CD4-positive, alpha-beta T cell treated with Interleukin-10 for 1 hour (primary cell): ENCODE data around the gene CCDC127.
A peak's percentile ranks its signal among the peaks of the same experiment; 100 is the strongest.
"Not testable (repeated sequence)": the region's sequence is repeated elsewhere in the genome, so short reads cannot be mapped to it uniquely, and the experiment has no call there.

Experiments used
- DNase-seq: peaks from one replicate; pipeline ENCODE4 v3.0.0-alpha.2; 2020

The CCDC127 gene, protein sequence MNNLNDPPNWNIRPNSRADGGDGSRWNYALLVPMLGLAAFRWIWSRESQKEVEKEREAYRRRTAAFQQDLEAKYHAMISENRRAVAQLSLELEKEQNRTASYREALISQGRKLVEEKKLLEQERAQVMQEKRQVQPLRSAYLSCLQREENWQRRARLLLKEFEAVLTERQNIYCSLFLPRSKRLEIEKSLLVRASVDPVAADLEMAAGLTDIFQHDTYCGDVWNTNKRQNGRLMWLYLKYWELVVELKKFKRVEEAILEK

DNA sequence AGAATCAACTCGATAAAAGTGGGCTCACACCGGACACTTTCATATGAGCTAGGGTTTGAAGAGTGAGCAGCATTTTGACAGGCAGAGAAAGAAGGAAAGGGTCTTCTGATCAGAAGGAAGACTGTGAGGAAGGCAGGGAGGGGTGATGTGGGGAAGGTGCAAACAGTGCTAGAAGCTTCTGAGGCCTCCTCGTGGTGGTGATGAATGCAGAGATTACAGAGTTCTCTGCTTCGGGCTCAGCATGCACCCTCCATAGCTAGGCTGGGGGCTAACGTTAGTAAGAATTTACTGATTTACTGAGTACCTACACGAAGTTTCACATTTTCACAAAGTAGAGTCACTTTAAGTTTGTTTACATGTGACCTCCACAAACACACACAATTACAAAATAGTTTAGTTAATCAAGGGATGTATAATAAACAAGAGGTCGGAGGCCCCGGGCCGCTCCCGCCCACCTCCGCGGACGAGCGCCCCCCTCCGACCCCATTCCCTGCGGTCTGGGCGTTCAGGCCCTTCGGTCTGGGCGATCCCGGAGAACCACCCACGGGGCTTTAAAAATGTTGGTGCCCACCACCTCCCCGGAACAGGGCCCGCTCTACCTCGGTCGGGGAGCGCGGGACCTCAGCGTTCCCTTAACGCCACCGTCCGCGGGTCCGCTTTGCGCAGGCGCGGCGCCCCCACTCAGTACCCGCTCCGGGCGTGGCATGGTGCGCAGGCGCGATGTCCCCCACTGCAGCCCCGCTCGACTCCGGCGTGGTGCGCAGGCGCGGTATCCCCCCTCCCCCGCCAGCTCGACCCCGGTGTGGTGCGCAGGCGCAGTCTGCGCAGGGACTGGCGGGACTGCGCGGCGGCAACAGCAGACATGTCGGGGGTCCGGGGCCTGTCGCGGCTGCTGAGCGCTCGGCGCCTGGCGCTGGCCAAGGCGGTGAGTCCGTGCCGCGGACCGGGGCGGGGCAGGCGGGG, at the start of gene CCDC127, which contains the start of gene SDHA:
Gene CCDC127, minus strand, starts transcription at position 660 of the 963 bp plus-strand sequence. CDS start 1,304 bp downstream, outside the sequence.
Gene SDHA, plus strand, starts transcription at position 827 of the 963 bp plus-strand sequence. Its CDS starts 36 bp downstream, at position 863.
- peak; percentile 97 for DNase-seq

DNA sequence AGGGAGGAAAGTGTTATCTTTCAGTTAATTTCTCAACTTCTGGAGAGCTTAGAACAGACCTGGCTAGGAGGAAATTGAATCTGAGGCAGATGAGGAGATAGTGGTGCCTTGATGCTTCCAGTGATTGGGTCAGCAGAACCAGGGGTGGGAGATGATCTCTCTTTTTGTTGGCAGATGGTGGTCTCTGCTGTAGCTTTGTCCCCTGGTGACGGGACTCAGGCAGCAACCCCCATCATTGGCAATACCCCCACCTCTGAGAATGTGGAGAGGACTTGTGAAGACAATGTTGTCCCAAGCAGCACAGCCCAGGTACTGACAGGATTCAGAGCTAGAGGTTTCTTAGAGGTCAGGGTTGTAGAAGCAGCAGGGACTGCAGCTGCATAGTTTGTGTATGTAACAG, 49.8 kb upstream of the CCDC127 start:
- no peak for DNase-seq

DNA sequence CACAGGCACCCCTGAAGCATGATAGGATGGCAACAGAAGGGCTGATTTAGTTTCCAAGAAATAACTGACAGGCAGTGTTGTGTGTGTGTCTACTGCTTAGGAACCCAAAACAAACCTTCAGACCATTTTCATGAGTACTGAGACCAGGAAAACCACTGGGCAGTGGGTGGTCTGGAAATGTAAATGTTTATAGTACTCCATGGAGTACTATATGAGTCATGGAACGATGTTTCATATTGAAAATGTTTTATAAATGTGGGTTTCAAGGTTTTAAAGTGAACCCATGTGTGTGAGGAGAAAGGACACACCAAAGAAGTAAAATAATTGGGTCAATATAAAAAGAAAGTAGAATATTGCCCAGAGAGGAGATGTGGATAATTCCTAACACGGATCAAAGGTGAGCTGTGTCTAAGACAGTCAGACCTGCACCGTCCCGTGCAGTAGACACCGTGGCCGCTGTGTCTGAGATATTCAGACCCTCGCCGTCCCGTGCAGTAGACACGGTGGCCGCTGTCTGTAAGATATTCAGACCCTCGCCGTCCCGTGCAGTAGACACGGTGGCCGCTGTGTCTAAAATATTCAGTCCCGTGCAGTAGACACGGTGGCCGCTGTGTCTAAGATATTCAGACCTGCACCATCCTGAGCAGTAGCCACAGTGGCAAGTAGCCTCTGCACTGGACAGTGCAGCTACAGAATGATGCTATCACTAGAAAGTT, 48.5 kb upstream of the CCDC127 start:
- DNase-seq = not testable (repeated sequence)

DNA sequence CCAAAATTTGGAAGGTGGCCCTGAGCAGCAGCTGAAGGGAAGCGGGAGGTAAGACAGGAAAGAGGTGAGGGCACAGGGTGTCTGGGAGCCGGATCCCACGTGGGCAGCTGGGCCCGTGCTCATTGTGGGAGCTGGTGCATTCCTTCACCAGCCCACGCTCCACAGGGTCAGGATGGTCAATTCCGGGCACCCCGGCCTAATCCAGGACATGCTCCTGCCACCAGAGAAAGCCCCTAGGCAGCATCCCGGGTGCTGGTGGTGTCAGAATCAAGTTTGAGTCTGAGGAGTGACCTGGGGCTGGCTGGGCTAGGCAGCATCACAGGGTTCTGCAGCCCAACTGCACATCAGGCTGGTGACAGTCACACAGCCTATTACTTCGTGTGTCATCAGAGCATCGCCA, 46.4 kb upstream of the CCDC127 start:
- no peak for DNase-seq

DNA sequence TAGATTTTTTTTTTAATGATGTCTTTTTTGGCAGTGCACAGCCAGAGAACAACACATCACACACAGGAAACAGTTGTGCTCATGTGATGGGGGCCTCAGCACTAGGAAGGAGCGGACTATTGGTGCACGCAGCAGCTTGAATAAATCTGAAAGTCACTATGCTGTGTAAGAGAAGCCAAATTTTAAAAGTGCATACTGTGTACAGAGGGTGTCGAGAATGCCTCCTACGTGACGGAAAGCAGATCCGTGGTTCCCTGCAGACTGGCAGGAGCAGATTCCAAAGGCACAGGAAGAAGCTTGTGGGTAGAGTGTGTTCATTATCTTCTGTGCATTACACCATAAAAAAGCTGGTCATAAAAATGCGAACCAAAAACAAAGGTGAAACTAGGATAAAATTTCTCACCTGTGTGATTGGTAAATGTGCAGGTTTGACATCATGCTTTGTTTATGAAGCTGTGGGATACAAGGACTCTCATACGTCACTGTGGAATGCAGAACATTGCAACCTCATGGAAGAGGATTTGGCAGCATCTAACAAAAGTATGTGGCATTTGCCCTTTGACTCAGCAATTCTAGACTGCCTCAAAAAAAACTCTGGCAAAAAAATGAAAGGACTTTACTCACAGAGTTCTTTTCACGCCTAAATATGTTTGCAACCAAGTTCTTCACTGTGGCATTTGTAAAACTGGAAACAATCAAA, 45.5 kb upstream of the CCDC127 start:
- not testable (repeated sequence) for DNase-seq

DNA sequence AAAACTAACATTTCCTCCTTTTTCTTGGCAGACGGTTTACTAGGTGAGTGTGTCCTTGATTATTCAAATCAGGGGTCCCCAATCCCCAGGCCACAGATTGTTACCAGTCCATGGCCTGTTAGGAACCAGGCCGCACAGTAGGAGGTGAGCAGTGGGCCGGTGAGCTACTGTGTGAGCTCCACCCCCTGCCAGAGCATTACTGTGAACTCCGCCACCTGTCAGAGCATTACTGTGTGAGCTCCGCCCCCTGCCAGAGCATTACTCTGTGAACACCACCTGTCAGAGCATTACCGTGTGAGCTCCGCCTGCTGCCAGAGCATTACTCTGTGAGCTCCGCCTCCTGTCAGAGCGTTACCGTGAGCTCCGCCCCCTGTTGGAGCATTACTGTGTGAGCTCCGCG, 39.2 kb upstream of the CCDC127 start:
- no peak for DNase-seq

DNA sequence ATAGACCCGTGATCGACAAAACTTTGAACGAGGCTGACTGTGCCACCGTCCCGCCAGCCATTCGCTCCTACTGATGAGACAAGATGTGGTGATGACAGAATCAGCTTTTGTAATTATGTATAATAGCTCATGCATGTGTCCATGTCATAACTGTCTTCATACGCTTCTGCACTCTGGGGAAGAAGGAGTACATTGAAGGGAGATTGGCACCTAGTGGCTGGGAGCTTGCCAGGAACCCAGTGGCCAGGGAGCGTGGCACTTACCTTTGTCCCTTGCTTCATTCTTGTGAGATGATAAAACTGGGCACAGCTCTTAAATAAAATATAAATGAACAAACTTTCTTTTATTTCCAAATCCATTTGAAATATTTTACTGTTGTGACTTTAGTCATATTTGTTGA, 38.4 kb upstream of the CCDC127 start:
- DNase-seq = not testable (repeated sequence)

DNA sequence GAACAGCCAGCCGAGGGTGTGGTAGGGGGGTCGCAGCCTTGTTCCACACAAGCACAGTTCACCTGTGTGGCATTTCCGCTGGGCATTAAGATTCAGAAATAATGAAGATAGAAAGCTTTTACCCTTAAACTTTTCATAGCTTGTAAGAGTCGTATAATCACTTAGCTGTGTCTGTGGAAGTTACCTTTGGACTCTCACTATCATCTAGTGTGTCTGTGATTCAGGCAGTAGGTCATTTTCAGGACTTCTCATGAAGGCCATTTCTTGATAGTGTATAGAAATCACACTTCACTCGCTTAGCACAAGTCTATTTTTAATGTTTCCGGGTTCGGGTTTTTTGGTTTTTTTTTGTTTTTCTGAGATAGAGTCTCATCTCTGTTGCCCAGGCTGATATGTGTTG, 37.2 kb upstream of the CCDC127 start:
- not testable (repeated sequence) for DNase-seq

DNA sequence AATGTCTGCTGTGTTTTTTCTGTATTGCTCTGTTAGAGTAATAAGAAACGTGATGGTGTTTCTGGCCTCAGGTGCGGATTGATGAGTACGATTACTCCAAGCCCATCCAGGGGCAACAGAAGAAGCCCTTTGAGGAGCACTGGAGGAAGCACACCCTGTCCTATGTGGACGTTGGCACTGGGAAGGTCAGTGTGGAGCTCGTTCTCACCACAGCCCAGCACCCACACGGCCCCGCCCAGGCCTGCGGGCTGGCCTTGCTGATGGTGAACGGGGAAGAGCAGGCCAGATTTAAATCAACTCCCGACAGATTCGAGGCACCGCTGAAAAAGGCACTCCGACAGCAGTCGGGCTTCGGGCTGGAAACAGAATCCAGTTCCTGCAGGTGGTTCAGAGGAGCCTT, 36.4 kb upstream of the CCDC127 start:
- not testable (repeated sequence) for DNase-seq

DNA sequence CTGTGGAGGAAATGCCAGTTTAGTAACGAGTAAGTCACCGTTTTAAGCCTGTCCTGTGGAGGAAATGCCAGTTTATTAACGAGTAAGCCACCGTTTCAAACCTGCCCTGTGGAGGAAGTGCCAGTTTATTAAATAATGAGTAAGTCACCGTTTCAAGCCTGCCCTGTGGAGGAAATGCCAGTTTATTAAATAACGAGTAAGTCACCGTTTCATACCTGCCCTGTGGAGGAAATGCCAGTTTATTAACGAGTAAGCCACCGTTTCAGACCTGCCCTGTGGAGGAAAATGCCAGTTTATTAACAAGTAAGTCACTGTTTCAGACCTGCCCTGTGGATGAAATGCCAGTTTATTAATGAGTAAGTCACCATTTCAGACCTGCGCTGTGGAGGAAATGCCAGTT, 34.6 kb upstream of the CCDC127 start:
- DNase-seq = no peak

DNA sequence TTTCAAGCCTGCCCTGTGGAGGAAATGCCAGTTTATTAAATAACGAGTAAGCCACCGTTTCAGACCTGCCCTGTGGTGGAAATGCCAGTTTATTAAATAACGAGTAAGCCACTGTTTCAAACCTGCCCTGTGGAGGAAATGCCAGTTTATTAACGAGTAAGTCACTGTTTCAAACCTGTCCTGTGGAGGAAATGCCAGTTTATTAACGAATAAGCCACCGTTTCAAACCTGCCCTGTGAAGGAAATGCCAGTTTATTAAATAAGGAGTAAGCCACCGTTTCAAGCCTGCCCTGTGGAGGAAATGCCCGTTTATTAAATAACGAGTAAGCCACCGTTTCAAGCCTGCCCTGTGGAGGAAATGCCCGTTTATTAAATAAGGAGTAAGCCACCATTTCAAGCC, 34.0 kb upstream of the CCDC127 start:
- DNase-seq = not testable (repeated sequence)

DNA sequence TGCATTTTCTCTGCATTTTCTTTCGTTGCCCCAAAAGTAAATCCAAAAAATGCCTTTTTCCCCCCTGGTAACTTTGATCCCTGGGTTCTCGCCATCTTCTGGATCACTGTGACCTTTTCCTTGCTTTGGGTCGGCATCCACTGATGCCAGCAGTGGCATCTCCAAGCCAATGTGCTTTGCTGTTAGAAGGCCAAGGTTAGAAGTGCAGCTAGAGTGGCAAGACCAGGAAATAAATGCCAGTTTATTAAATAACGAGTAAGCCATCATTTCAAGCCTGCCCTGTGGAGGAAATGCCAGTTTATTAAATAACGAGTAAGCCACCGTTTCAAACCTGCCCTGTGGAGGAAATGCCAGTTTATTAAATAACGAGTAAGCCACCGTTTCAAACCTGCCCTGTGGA, 33.6 kb upstream of the CCDC127 start:
- not testable (repeated sequence) for DNase-seq

DNA sequence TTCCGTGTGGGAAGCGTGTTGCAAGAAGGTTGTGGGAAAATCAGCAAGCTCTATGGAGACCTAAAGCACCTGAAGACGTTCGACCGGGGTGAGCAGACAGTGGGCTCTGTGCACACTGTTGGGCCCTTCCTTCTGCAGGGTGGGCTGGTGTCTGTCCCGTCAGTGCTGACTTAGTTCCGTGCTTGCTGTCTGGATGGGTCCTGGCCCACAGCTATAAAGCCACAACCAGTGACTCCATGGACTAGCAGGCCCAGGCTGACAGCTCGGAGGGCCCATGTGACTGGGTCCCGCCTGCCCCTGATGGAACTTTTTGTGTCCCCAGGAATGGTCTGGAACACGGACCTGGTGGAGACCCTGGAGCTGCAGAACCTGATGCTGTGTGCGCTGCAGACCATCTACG, 33.1 kb upstream of the CCDC127 start:
- DNase-seq = not testable (repeated sequence)

DNA sequence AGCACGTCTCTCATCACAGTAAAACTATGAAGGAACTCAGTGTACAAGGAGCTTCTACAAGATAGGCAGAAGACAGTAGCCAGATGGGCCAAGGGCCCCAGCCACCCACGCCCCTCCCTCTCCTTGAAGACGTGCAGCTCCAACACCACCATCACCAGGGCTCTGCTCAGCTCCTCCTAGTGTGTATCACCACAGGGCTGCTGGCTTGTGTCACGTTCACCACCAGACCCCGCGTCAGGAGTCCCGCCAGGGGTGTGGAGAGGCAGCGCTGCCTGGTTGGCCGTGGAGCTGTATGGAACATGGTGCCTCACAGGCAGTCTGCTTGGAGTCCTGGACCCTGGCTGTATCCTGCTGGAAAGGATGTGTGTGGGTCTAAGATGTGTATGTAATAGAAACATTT, 32.4 kb upstream of the CCDC127 start:
- not testable (repeated sequence) for DNase-seq

DNA sequence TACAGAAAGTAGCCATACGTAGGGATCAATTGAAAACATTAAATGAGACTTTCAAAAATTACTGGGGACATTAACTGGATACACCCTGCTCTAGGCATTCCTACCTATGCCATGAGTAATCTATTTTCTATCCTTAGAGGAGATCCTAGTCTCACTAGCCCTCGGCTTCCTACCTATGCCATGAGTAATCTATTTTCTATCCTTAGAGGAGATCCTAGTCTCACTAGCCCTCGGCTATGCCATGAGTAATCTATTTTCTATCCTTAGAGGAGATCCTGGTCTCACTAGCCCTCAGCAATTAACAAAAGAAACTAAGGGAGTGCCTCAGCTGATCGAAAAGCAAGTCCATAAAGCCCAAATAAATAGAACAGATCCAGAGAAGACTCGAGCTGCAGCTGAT, 27.8 kb upstream of the CCDC127 start:
- not testable (repeated sequence) for DNase-seq

DNA sequence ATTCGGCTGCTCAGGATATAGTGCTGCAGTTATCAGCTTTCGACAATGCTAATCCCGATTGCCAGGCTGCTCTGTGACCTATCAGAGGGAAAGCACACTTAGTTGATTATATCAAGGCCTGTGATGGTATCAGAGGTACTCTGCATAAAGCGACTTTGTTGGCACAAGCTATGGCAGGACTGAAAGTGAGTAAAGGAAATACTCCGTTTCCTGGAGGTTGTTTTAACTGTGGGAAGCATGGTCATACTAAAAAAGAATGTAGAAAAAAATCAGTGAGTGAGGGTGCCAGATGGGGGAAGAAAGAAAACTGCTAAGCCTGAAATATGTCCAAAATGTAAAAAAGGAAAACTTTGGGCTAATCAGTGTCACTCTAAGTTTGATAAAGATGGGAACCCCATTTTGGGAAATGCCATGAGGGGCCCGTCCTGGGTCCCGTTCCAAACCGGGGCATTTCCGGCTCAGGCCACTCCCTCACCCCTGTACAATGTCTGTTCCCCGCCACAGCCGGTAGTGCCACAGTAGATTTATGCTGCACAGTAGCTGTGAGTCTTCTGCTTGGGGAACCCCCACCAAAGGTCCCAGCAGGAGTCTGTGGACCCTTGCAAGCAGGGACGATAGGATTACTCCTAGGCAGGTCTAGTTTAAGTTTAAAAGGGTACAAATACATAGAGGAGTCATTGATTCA, 25.9 kb upstream of the CCDC127 start:
- DNase-seq = not testable (repeated sequence)

DNA sequence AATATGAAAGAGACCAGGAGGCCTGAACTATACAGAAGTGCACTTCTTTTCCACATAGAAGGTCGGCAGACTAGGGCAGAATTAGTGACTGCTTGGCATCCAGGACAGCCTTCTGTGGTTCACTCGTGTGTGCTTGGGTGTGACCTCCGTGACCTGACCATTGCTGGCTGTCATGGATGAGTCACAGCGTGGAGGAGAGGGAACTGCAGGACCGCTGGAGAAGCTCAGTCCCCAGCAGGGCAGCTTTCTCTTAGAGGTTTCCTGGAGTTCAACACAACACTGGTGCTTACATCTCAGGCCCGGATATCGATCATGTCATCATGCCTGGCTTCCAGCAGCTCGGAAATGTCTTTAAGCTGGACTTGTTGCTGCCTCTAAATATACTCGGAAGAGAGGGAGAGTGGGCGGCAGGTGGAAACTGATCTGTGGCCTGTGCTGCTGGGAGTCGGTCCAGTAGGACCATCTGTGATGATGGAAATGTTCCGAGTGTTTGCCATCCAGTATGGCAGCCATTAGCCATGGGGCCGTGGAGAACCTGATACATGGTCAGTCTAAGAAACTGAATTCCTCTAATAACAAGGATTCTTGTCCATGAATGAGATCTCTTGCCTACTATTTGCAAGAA, 23.2 kb upstream of the CCDC127 start:
- DNase-seq = not testable (repeated sequence)

DNA sequence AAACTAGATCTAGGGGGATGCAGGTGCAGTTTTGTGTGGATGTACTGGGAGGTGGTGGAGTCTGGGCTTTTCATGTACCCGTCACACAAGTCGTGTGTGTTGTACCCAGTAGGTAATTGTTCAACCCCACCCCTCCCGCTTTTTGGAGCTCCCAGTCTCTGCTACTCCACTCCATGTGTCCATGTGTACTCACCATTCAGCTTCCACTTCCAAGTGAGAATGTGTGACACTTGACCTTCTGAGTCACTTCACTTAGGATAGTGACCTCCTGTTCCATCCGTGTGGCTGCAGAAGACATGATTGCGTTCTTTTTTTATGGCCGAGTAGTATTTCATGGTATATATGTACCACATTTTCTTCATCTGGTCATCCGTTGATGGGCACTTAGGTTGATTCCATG, 22.6 kb upstream of the CCDC127 start:
- DNase-seq = not testable (repeated sequence)

DNA sequence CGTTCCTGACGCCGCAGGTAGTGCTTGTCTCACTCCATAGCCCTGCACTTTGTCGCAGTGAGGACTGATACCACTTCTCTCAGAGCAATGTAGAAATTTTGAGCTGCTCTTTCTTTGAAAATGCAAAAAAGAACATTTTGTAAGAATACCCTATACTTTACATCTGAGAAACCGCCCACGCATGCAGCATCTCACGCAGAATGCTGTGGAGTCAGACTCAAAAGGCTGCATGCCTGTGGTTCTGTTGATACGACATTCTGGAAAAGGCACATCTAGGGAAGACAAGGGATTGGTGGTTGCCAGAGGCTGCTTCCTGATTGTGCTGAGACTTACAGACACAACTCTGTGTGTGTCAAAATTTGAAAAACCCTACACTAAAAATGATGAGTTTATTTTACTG, 20.0 kb upstream of the CCDC127 start:
- not testable (repeated sequence) for DNase-seq

DNA sequence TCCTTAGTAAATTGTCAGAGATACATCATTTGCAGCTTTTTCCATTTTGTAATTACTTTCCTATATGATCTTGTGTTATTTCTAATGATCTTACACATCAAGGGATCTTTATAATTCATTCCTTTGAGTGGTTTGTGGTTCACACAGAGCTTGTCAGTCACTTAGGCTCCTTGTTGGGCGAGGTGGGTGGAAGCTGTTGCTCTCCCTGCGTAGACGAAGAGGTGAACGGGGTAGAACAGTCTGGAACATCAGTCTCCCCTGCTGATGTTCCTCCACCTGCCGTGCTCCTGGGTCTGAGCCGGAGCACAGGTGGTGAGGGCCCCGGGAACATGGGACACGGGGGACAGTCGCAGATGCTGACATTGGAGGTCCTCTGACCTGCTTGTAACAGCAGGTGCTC, 17.6 kb upstream of the CCDC127 start:
- DNase-seq = not testable (repeated sequence)

DNA sequence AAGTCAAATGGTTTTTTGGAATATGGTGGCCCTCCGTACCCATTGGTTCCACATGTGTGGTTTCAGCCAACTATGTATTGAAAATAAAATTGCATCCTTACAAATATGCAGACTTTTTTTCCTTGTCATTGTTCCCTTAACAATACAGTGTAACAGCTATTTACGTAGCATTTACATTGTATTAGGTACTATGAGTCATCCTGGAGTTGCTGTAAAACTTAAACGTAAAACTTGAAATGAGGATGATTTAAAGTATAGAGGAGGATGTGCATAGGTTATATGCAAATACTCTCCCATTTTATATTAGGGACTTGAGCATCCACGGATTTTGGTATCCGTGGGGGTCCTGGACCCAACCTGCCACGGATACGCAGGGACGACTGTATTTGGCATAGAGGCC, 16.5 kb upstream of the CCDC127 start:
- no peak for DNase-seq
